Measurements from ENCODE around the gene SSX4B. TPM values are rescaled to one million over a fixed set of nuclear protein-coding genes. Genes with fewer than 3 reads are reported as not detected.
"Not testable (repeated sequence)": the region's sequence is repeated elsewhere in the genome, so short reads cannot be mapped to it uniquely, and the experiment has no call there.

The SSX4B gene
- polyA plus RNA-seq, 1 of the 3 experiments (the other 2 are of a cell fraction) = not detected

DNA sequence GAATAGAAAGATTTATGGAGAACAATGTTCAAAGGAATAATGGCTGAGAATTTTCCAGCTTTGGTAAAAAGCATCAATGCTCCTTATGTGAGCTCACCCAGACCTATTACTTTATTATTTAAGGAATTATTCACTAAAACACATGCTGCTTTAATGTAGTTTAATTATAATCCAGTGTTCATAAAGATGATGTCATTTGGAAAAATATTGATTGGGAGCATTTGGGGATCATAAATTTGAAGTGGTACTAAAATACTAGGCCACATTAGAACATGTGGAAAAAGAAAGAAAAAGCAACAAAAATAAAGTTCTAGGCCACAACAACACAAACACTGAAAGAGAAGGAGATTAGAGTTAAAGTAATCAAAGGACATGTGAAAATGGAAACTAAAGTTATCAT is 38.3 kb upstream of the SSX4B start (continued):
- TF ChIP-seq ELF1 (IDR thresholded peaks at IDR 0.05) = no peak

GRCh38 chrX:48447201-48447600 is 35.4 kb upstream of the SSX4B start:
- H3K4me3 ChIP-seq (ENCODE audit: low read depth in 2 of 2, low read length in 1 of 2); H3K4me1 ChIP-seq (ENCODE audit: control insufficient read depth in 1 of 2, insufficient read depth in 2 of 2, low read depth in 1 of 2, low read length in 1 of 2); H3K9ac ChIP-seq; H2AFZ ChIP-seq (ENCODE audit: low read depth); H3K4me2 ChIP-seq; POLR2A ChIA-PET; H4K20me1 ChIP-seq (ENCODE audit: insufficient read depth); H3K36me3 ChIP-seq (replicated peaks in 1 of 2; ENCODE audit: control insufficient read depth in 1 of 2, insufficient read depth in 2 of 2, low read length in 1 of 2); H3F3A ChIP-seq (replicated peaks; ENCODE audit: insufficient read depth); DNase-seq; CTCF ChIA-PET; H3K9me3 ChIP-seq; H3K79me2 ChIP-seq (ENCODE audit: insufficient read depth); H3K9me2 ChIP-seq; H3K27ac ChIP-seq (ENCODE audit: low read depth in 2 of 2, low read length in 1 of 2): not testable (repeated sequence)
- 13% methylated on average over 6 of the region's 6 CpGs for WGBS (ENCODE audit: low lambda C conversion rate)
- peaks cover 33% of the 10 kb centered on the region; the same call in 1 of the 2 replicates for H3K27me3 ChIP-seq (ENCODE audit: insufficient read depth)

GRCh38 chrX:48433713-48434112 is 22.0 kb upstream of the SSX4B start:
- H3K4me2 ChIP-seq; H2AFZ ChIP-seq (ENCODE audit: low read depth); H3K9me2 ChIP-seq; H4K20me1 ChIP-seq (ENCODE audit: insufficient read depth); H3K4me3 ChIP-seq (ENCODE audit: low read depth in 2 of 2, low read length in 1 of 2); H3K4me1 ChIP-seq (ENCODE audit: control insufficient read depth in 1 of 2, insufficient read depth in 2 of 2, low read depth in 1 of 2, low read length in 1 of 2); H3K27ac ChIP-seq (ENCODE audit: low read depth in 2 of 2, low read length in 1 of 2); H3K9me3 ChIP-seq; CTCF ChIA-PET; H3K36me3 ChIP-seq (replicated peaks in 1 of 2; ENCODE audit: control insufficient read depth in 1 of 2, insufficient read depth in 2 of 2, low read length in 1 of 2); H3F3A ChIP-seq (replicated peaks; ENCODE audit: insufficient read depth); H3K27me3 ChIP-seq (ENCODE audit: insufficient read depth); H3K79me2 ChIP-seq (ENCODE audit: insufficient read depth); DNase-seq; H3K9ac ChIP-seq; POLR2A ChIA-PET: not testable (repeated sequence)
- WGBS (ENCODE audit: low lambda C conversion rate) = 19% methylated on average over 12 of the region's 13 CpGs

DNA sequence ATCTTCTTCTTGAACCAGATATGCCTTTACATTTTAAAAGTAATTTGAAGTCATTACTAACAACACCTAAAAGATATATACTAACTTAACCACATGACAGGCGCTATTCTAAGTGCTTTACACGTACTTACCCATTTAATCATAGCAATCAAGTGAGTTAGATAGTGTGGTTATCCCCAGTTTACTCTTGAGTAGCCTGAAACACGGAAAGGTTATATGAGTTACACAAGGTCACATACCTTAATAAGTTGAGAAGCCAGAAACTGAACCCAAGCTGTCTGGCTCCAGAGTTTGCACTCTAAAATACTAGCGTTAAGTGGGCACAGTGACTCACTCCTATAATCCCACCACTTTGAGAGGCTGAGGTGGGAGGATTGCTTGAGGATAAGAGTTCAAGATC is 18.4 kb upstream of the SSX4B start:
- H3K27ac ChIP-seq (ENCODE audit: low read depth in 2 of 2, low read length in 1 of 2); H3K9me3 ChIP-seq; H4K20me1 ChIP-seq (ENCODE audit: insufficient read depth); H3K4me3 ChIP-seq (ENCODE audit: low read depth in 2 of 2, low read length in 1 of 2); DNase-seq; H3F3A ChIP-seq (replicated peaks; ENCODE audit: insufficient read depth); H3K27me3 ChIP-seq (ENCODE audit: insufficient read depth); POLR2A ChIA-PET; H3K4me2 ChIP-seq; H2AFZ ChIP-seq (ENCODE audit: low read depth); H3K79me2 ChIP-seq (ENCODE audit: insufficient read depth); CTCF ChIA-PET; H3K9me2 ChIP-seq; H3K36me3 ChIP-seq (replicated peaks in 1 of 2; ENCODE audit: control insufficient read depth in 1 of 2, insufficient read depth in 2 of 2, low read length in 1 of 2); H3K9ac ChIP-seq; H3K4me1 ChIP-seq (ENCODE audit: control insufficient read depth in 1 of 2, insufficient read depth in 2 of 2, low read depth in 1 of 2, low read length in 1 of 2): not testable (repeated sequence)
- 5% methylated on average over 4 of the region's 4 CpGs for WGBS (ENCODE audit: low lambda C conversion rate)

GRCh38 chrX:48429606-48430005 is 17.8 kb upstream of the SSX4B start:
- H3K9me3 ChIP-seq; H4K20me1 ChIP-seq (ENCODE audit: insufficient read depth); H3K4me2 ChIP-seq; H3K36me3 ChIP-seq (replicated peaks in 1 of 2; ENCODE audit: control insufficient read depth in 1 of 2, insufficient read depth in 2 of 2, low read length in 1 of 2); H2AFZ ChIP-seq (ENCODE audit: low read depth); H3K4me3 ChIP-seq (ENCODE audit: low read depth in 2 of 2, low read length in 1 of 2); H3K4me1 ChIP-seq (ENCODE audit: control insufficient read depth in 1 of 2, insufficient read depth in 2 of 2, low read depth in 1 of 2, low read length in 1 of 2); H3K9me2 ChIP-seq; H3F3A ChIP-seq (replicated peaks; ENCODE audit: insufficient read depth); CTCF ChIA-PET; DNase-seq; POLR2A ChIA-PET; H3K27me3 ChIP-seq (ENCODE audit: insufficient read depth); H3K27ac ChIP-seq (ENCODE audit: low read depth in 2 of 2, low read length in 1 of 2); H3K79me2 ChIP-seq (ENCODE audit: insufficient read depth); H3K9ac ChIP-seq: not testable (repeated sequence)
- WGBS (ENCODE audit: low lambda C conversion rate) = 5% methylated on average over 4 of the region's 5 CpGs

DNA sequence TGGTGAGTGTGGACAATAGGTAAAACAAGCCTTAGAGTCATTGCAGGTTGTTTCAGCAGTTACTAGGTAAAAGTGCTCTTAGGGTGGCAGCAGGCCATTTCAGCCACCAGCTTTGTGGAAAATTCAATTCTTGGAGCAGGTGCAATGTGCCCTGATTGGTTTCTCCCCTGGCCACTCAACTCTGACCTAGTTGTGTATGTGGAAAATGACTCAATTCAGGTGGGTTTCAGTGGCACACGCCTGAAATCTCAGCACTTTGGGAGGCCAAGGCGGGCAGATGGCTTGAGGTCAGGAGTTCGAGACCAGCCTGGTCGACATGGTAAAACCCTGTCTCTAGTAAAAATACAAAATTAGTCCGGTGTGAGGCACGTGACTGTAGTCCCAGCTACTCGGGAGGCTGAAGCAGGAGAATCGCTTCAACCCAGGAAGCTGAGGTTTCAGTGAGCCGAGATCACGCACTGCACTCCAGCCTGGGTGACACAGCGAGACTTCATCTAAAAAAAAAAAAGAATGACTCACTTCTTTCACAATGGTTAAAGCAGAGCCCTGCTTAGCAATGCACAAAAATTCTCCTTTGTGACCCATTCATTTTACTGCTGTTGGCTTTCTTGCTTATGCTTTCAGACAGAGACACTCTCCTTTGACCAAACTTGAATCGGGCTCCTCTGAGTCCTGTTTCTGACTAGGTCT is 15.4 kb upstream of the SSX4B start:
- POLR2A ChIA-PET = not testable (repeated sequence)

GRCh38 chrX:48397825-48398224 is 13.9 kb downstream of the SSX4B start:
- H3K9me3 ChIP-seq; H3K27me3 ChIP-seq (ENCODE audit: insufficient read depth); H2AFZ ChIP-seq (ENCODE audit: low read depth); H3K4me3 ChIP-seq (ENCODE audit: low read depth in 2 of 2, low read length in 1 of 2); CTCF ChIA-PET; H3K4me2 ChIP-seq; H3K36me3 ChIP-seq (replicated peaks in 1 of 2; ENCODE audit: control insufficient read depth in 1 of 2, insufficient read depth in 2 of 2, low read length in 1 of 2); H3K9ac ChIP-seq; H3K27ac ChIP-seq (ENCODE audit: low read depth in 2 of 2, low read length in 1 of 2); POLR2A ChIA-PET; H3K4me1 ChIP-seq (ENCODE audit: control insufficient read depth in 1 of 2, insufficient read depth in 2 of 2, low read depth in 1 of 2, low read length in 1 of 2); H3K79me2 ChIP-seq (ENCODE audit: insufficient read depth); DNase-seq; H3K9me2 ChIP-seq; H4K20me1 ChIP-seq (ENCODE audit: insufficient read depth); H3F3A ChIP-seq (replicated peaks; ENCODE audit: insufficient read depth): not testable (repeated sequence)
- 13% methylated on average over 1 of the region's 1 CpG for WGBS (ENCODE audit: low lambda C conversion rate)

More for the DNA sequence above, 15.4 kb upstream of the SSX4B start:
- H3K9ac ChIP-seq; H3K4me3 ChIP-seq (ENCODE audit: low read depth in 2 of 2, low read length in 1 of 2); H3K27me3 ChIP-seq (ENCODE audit: insufficient read depth); H3K79me2 ChIP-seq (ENCODE audit: insufficient read depth); H3K9me3 ChIP-seq; H3K4me2 ChIP-seq; CTCF ChIA-PET; H3K4me1 ChIP-seq (ENCODE audit: control insufficient read depth in 1 of 2, insufficient read depth in 2 of 2, low read depth in 1 of 2, low read length in 1 of 2); H3K36me3 ChIP-seq (replicated peaks in 1 of 2; ENCODE audit: control insufficient read depth in 1 of 2, insufficient read depth in 2 of 2, low read length in 1 of 2); H4K20me1 ChIP-seq (ENCODE audit: insufficient read depth); H2AFZ ChIP-seq (ENCODE audit: low read depth); H3K9me2 ChIP-seq; DNase-seq; H3K27ac ChIP-seq (ENCODE audit: low read depth in 2 of 2, low read length in 1 of 2); H3F3A ChIP-seq (replicated peaks; ENCODE audit: insufficient read depth): not testable (repeated sequence)
- WGBS (ENCODE audit: low lambda C conversion rate) = no CpG with 5 or more reads among the region's 12 CpGs

Measured in SK-N-SH (cell line).